SH-SY5Y (cell line): ENCODE measurements around the gene JAM2.
A peak's percentile ranks its signal among the peaks of the same experiment; 100 is the strongest.

Source experiments
- GATA2 ChIP-seq: IDR thresholded peaks from 2 replicates; pipeline ENCODE4 v1.6.1; 2011; ENCODE audit warnings: mild to moderate bottlenecking, low read depth, low read length
- GATA3 ChIP-seq: IDR thresholded peaks from 2 replicates; pipeline ENCODE4 v1.6.1; 2011; ENCODE audit warnings: low read depth, mild to moderate bottlenecking, low read length, moderate library complexity

The JAM2 gene, protein sequence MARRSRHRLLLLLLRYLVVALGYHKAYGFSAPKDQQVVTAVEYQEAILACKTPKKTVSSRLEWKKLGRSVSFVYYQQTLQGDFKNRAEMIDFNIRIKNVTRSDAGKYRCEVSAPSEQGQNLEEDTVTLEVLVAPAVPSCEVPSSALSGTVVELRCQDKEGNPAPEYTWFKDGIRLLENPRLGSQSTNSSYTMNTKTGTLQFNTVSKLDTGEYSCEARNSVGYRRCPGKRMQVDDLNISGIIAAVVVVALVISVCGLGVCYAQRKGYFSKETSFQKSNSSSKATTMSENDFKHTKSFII

DNA sequence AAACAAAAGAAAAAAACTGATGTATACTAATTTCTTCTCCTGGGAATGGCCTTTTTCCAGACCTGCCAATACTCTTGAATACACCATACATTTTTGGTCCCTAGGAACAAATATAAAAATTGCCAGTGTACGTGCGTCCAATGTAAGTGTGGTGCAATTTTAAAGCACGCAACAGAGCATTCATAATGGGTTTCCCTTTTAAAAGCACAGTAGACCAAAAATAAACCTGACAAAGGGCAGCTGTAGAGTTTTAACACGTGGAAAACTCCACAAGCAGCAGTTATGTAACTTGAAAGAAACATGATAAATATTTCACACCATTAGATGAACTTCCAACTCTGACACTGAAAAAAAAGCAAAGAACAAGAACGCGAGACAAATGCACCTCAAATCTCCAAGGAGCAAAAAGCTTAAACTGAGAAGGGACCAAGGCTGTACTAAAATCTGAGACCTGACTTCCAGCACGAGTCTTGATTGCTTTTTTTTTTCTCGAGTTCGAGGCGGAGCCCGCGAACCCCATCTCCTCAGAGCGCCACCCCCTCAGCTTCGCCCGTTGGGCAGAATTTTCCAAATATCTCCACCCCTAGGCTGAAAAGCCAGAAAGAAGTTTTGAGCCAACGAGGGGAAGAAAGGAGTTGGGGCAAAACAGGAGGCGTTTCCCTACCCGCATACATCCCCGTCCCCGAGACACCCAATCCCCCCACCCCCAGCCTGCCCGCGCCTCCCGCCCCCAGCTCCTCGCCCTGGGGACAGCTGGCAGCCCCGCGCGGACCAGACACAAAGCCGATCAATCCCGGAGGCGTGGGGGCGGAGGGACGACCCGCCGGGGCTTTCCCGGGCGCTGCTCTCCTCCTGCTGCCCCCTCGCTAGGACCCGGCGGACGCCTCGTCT is at the start of gene JAM2:
Gene JAM2, plus strand, starts transcription at position 599 of the 891 bp plus-strand sequence. CDS start 564 bp downstream, outside the sequence.
- TF ChIP-seq GATA2 (no peak), GATA3 (no peak)

DNA sequence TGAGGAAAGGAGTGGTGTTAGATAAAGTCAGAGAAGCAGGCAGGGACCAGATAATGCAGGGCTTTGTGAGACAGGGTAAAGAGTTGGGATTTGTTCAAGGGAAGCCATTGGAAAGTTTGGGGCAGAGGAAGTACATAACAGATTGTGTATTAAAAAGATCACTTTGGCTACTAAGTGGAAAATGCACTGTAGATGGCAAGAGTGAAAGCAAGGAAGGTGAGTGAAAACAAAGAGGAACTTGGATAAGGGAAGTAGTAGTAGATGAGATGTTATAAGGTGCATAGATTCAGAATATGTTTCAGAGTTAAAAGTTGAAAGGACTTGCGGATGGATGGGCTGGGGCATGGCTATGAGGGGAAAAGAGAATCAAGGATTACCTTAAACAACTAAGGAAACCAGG is 49.2 kb upstream of the JAM2 start:
- TF ChIP-seq GATA3 (no peak), GATA2 (no peak)

GRCh38 chr21:25607151-25608043 is 31.7 kb upstream of the JAM2 start, which contains the start of gene MRPL39:
TSS of gene MRPL39 (minus strand) at chr21:25607481. CDS start at chr21:25607475, 6 bp downstream.
- TF ChIP-seq GATA2 (no peak), GATA3 (no peak)

DNA sequence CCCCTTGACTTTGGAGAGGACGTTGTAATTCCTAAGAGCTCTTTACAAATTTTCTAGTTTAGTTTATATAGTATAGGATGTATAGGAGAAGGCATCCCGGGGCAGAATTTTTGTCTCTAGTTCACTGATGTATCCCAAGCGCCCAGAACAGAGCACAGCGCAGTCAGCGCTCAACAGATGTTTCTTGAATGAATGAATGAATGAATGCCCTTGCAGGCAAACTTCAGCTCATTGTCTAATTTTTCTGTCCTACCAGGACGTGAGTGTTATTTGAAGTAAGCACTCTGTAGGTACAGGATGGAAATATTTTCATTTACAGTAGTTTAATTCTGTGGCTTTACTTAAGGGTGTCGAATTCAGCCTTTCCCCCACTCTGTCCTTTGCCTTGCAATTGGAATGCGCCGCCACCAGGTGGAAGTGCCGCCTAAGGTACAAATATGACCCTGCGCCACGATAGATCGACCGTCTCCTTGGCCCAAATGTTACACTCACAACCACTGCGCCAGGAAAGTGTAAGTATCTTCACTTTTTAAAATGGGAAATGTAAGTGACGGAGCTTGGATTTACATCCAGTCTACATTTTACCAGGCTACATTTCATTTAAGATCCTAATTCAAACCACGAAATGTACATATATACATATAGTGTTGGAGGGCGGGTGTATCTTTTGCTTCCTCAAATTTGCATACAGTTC is 30.9 kb upstream of the JAM2 start:
- TF ChIP-seq GATA3, result no peak
- TF ChIP-seq GATA2, result no peak

DNA sequence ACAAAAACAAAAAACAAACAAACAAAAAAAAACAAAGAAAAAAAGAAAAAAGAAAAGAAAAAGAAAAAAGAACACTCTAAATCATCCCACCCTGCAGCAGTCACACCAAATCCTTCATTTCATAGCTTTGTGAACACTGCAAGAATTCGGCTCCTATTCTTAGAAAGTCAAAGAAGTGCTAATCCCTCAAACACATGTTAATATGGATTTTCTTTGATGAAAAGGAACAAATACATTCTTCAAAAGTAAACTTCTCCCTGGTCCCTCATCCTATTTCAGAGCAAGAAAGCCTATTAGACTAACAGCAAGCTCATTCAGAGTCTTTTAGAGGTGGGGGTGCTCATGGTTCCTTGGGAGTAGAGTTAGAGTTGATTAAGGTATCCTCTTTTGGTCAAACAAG is 24.6 kb upstream of the JAM2 start:
- TF ChIP-seq GATA3 (no peak), GATA2 (no peak)

- no peak for TF ChIP-seq GATA3
- no peak for TF ChIP-seq GATA2
Observed at GRCh38 chr21:25615880-25616279, 23.2 kb upstream of the JAM2 start.

GRCh38 chr21:25619198-25619597 is 19.9 kb upstream of the JAM2 start:
- TF ChIP-seq GATA2 (no peak), GATA3 (no peak)

GRCh38 chr21:25624511-25624910 is 14.5 kb upstream of the JAM2 start:
- no peak for TF ChIP-seq GATA2
- no peak for TF ChIP-seq GATA3

DNA sequence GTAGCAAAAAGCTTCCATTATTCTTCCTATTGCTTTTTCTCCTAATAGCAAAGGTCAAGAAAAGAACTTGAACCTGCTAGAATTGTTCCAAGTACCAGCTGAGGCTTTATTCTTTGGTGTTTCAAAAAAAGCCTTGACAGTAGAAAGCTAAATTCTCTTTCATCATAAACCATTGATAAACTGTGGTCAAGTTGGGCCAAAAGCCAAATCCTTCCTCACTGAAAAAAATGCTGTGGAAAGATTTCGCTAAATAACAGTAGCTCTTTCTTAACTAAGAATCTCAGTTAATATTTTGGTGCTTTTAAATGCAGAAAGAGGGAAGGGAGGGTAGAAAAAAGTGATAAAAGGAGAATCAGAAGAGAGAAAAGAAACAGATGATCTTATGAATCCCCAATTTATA is 14.0 kb upstream of the JAM2 start:
- TF ChIP-seq GATA3, result no peak
- no peak for TF ChIP-seq GATA2

GRCh38 chr21:25626757-25627156 is 12.3 kb upstream of the JAM2 start:
- no peak for TF ChIP-seq GATA3

DNA sequence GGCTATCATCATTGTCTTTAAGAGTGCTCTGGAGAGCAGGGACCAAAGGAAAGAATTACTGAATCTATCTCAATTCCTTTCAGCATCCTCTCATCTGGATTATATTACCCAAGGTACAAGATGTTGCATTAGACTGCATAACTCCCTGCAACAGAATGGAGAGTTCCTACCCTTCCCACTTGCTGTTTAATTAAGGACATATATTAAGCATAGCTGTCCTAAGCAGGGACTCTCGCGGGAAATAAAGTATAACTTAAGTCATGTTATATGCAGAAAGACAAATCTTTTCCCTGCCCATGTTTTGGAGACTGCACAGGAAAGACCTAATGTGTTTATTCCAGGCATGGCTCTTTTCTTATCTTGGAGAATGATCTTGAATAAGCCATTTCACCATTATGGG is 6.8 kb upstream of the JAM2 start:
- no peak for TF ChIP-seq GATA3
- TF ChIP-seq GATA2, result peak; percentile 8; the same call in 1 of the 2 replicates

- no peak for TF ChIP-seq GATA3
- TF ChIP-seq GATA2, result no peak
Observed at GRCh38 chr21:25635310-25635709, 3.7 kb upstream of the JAM2 start.

DNA sequence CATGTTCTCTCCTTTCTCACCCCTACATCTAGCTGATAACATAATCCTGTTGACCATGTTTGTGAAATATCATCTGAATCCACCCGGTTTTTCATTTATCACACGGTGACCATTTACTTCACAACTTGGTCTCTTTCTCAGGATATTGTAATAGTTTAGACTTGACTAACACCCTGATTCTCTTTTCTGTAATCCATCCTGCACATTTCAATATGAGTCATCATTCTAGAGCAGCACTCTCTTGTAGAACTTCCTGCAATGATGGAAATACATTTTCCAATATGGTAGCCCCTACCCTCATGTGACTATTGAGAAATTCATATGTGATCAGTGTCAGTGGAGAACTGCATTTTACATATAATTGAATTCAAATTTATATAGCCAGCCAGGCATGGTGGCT is 2.3 kb upstream of the JAM2 start:
- TF ChIP-seq GATA3 (no peak), GATA2 (no peak)
